ENCODE measurements around the gene CLRN2.
"Not testable (repeated sequence)": the region's sequence is repeated elsewhere in the genome, so short reads cannot be mapped to it uniquely, and the experiment has no call there.

Gene CLRN2

GRCh38 chr4:17504081-17504480 lies 10.9 kb upstream of the CLRN2 start:
- DNase-seq (ENCODE audit: low read depth), result no peak

GRCh38 chr4:17510582-17510981 lies 4.4 kb upstream of the CLRN2 start:
- no peak for DNase-seq (ENCODE audit: low read depth)

- no peak for DNase-seq (ENCODE audit: low read depth)
Measured at GRCh38 chr4:17511051-17511450, 3.9 kb upstream of the CLRN2 start.

- DNase-seq (ENCODE audit: low read depth), result no peak
Measured at GRCh38 chr4:17511509-17511949, 3.4 kb upstream of the CLRN2 start.

- peak; percentile 38 for DNase-seq (ENCODE audit: low read depth)
Measured at GRCh38 chr4:17511950-17512795, 2.8 kb upstream of the CLRN2 start, which contains the start of gene QDPR. TSS of gene QDPR (minus strand) at chr4:17512090. CDS start at chr4:17512054, 36 bp downstream.

GRCh38 chr4:17512973-17513665 lies 1.8 kb upstream of the CLRN2 start:
- no peak for DNase-seq (ENCODE audit: low read depth)

- DNase-seq (ENCODE audit: low read depth), result no peak
Measured at GRCh38 chr4:17515445-17516407, 761 bp downstream of the CLRN2 start.

- no peak for DNase-seq (ENCODE audit: low read depth)
Measured at GRCh38 chr4:17516980-17517379, 2.0 kb downstream of the CLRN2 start.

GRCh38 chr4:17517664-17518063 lies 2.7 kb downstream of the CLRN2 start:
- no peak for DNase-seq (ENCODE audit: low read depth)

GRCh38 chr4:17521595-17521994 lies 6.6 kb downstream of the CLRN2 start:
- no peak for DNase-seq (ENCODE audit: low read depth)

GRCh38 chr4:17523662-17524061 lies 8.7 kb downstream of the CLRN2 start:
- DNase-seq (ENCODE audit: low read depth), result no peak

GRCh38 chr4:17526695-17527477 lies 11.9 kb downstream of the CLRN2 start:
- no peak for DNase-seq (ENCODE audit: low read depth)

GRCh38 chr4:17528551-17529165 lies 13.7 kb downstream of the CLRN2 start:
- DNase-seq (ENCODE audit: low read depth), result no peak

GRCh38 chr4:17531538-17532285 lies 16.7 kb downstream of the CLRN2 start:
- no peak for DNase-seq (ENCODE audit: low read depth)

GRCh38 chr4:17534705-17535104 lies 19.7 kb downstream of the CLRN2 start:
- DNase-seq (ENCODE audit: low read depth), result no peak

- DNase-seq (ENCODE audit: low read depth), result no peak
Measured at GRCh38 chr4:17535242-17535641, 20.3 kb downstream of the CLRN2 start.

GRCh38 chr4:17535906-17536305 lies 20.9 kb downstream of the CLRN2 start:
- DNase-seq (ENCODE audit: low read depth), result no peak

- DNase-seq (ENCODE audit: low read depth), result not testable (repeated sequence)
Measured at GRCh38 chr4:17537060-17537459, 22.1 kb downstream of the CLRN2 start.

GRCh38 chr4:17544205-17544604 lies 29.2 kb downstream of the CLRN2 start:
- DNase-seq (ENCODE audit: low read depth), result no peak

- DNase-seq (ENCODE audit: low read depth), result no peak
Measured at GRCh38 chr4:17544831-17545234, 29.9 kb downstream of the CLRN2 start.
